Transverse colon (tissue), 4 donors: ENCODE data around the gene RELB. TPM values are rescaled to one million over a fixed set of nuclear protein-coding genes. Genes with fewer than 3 reads are reported as not detected.

ENCODE experiments used
- DNase-seq: peaks from one replicate; pipeline ENCODE4 v3.0.0-alpha.2; 2019
- H3K27ac ChIP-seq, 4 donors: fragments of 200-600 bp; sonication (generic); 2 replicates each; pipeline ENCODE4 v1.5.1; 2016 to 2018; ENCODE audit warnings: inconsistent platforms in 4 of 4
- H3K27me3 ChIP-seq: fragments of 200-600 bp; sonication (generic); 2 replicates; pipeline ENCODE4 v1.5.1; 2017; ENCODE audit warnings: inconsistent platforms
- H3K36me3 ChIP-seq, 4 donors: fragments of 200-600 bp; sonication (generic); 2 replicates each; pipeline ENCODE4 v1.5.1; 2017 to 2019; ENCODE audit warnings: inconsistent platforms in 4 of 4
- H3K4me1 ChIP-seq, 4 donors: fragments of 200-600 bp; sonication (generic); 2 replicates each; pipeline ENCODE4 v1.5.1; 2017 to 2020; ENCODE audit warnings: inconsistent platforms in 4 of 4
- H3K4me3 ChIP-seq, 4 donors: fragments of 200-600 bp; sonication (generic); 1 replicate in 1 of 4; 2 replicates in 3 of 4; pipeline versions ENCODE4 v1.5.1 to v1.6.1; 2017 to 2019; ENCODE audit warnings: inconsistent platforms in 4 of 4
- H3K9me3 ChIP-seq, 2 donors: fragments of 200-600 bp; sonication (generic); 2 replicates each; pipeline ENCODE4 v1.5.1; 2017 to 2019; ENCODE audit warnings: inconsistent platforms in 2 of 2
- CTCF ChIP-seq, 5 experiments: fragments of 200-600 bp in 3 of 5; fragments of 450-650 bp in 2 of 5; sonication (generic) in 3 of 5; IDR thresholded peaks; 1 replicate in 2 of 5; 2 replicates in 3 of 5; pipeline ENCODE4 v1.5.1; 2016 to 2017; ENCODE audit warnings: antibody characterized with exemption in 5 of 5, inconsistent platforms in 3 of 5, mild to moderate bottlenecking in 2 of 5, moderate library complexity in 1 of 5
- EP300 ChIP-seq: sonication (generic); formaldehyde crosslinking; IDR thresholded peaks from one replicate; pipeline ENCODE4 v1.6.1; 2017; ENCODE audit warnings: antibody characterized with exemption, low read depth
- POLR2A ChIP-seq: fragments of 450-650 bp; IDR thresholded peaks from one replicate; pipeline ENCODE4 v1.6.1; 2016; ENCODE audit warnings: antibody characterized with exemption, mild to moderate bottlenecking, moderate library complexity
- POLR2AphosphoS5 ChIP-seq, 3 donors: sonication (generic); formaldehyde crosslinking; IDR thresholded peaks; one replicate each; pipeline ENCODE4 v1.6.1; 2016; ENCODE audit warnings: antibody characterized with exemption in 3 of 3
- WGBS, 2 donors: methylation state at CpG; one replicate each; pipeline ENCODE4 v1.1.5; 2018; ENCODE audit warnings: low coverage in 1 of 2; 5-methylcytosine and 5-hydroxymethylcytosine counted together
- in situ Hi-C, 4 donors: fragments of 200-750 bp; cut with MboI; loops; one replicate each; pipeline versions ENCODE4 v1.15.0 to v1.15.1; 2017; ENCODE audit warnings: low sequenced_read_pairs in 3 of 4, low pct_ligation_motif_present in 1 of 4, low pct_unique_long_range_greater_than_20kb in 1 of 4
- intact Hi-C: fragments of 100-400 bp; cut with DNase I; formaldehyde crosslinking; loops from one replicate; pipeline ENCODE4 v1.15.1; 2023; ENCODE audit warnings: low total_unique reads
- total RNA-seq, 4 donors: library from RNA; depleted of rRNA; stranded (reverse); fragments of >200 nt; gene quantifications; one replicate each; pipeline ENCODE4 v1.1.0, GENCODE V29; 2016

The RELB gene
- total RNA-seq, 4 donors from 2014 or later: 11.9 to 58.4 (median 34.8) TPM

GRCh38 chr19:44990459-44990858 lies 10.8 kb upstream of the RELB start:
- Histone ChIP-seq H3K36me3 (peaks cover 0 to 20% (median 6%) of the 10 kb centered on the region in 4 donors), H3K9me3 (no peaks in the 10 kb centered on the region), H3K27ac (no peak overlapping the region), H3K4me3 (no peak overlapping the region), H3K4me1 (no peaks in the 10 kb centered on the region), H3K27me3 (no peaks in the 10 kb centered on the region)
- TF ChIP-seq CTCF (IDR thresholded peaks at IDR 0.05): no peak
- no peak for TF ChIP-seq POLR2A
- TF ChIP-seq POLR2AphosphoS5 (IDR thresholded peaks at IDR 0.05): no peak
- no peak for TF ChIP-seq EP300
- DNase-seq: no peak
- intact Hi-C loops: no loop called here
- 89% methylated on average over 11 of the region's 14 CpGs; no CpG with 5 or more reads in 1 of the 2 donors for WGBS, 2 donors
- in situ Hi-C loops: no loop called here

- H3K27me3 ChIP-seq: no peaks in the 10 kb centered on the region
- WGBS, 2 donors: 80% methylated on average over 12 of the region's 12 CpGs; no CpG with 5 or more reads in 1 of the 2 donors
- DNase-seq: no peak
- no peaks in the 10 kb centered on the region for H3K4me1 ChIP-seq
- TF ChIP-seq POLR2A (no peak), CTCF (IDR thresholded peaks at IDR 0.05) (no peak)
- in situ Hi-C loops: no loop called here
- H3K4me3 ChIP-seq: no peak overlapping the region
- intact Hi-C loops: no loop called here
- peaks cover 0 to 20% (median 6%) of the 10 kb centered on the region in 4 donors for H3K36me3 ChIP-seq
- H3K9me3 ChIP-seq: no peaks in the 10 kb centered on the region
- H3K27ac ChIP-seq: no peak overlapping the region
Measured at GRCh38 chr19:44990966-44991365, 10.3 kb upstream of the RELB start.

- in situ Hi-C loops (no loop called here), intact Hi-C loops (no loop called here)
- H3K9me3 ChIP-seq: no peaks in the 10 kb centered on the region
- no peak overlapping the region for H3K4me3 ChIP-seq
- WGBS, 2 donors: 91% methylated on average over 44 of the region's 44 CpGs; no CpG with 5 or more reads in 1 of the 2 donors
- DNase-seq: no peak
- H3K27ac ChIP-seq: no peak overlapping the region
- H3K4me1 ChIP-seq: no peaks in the 10 kb centered on the region
- peaks cover 0 to 17% (median 6%) of the 10 kb centered on the region in 4 donors for H3K36me3 ChIP-seq
- TF ChIP-seq POLR2A (no peak), POLR2AphosphoS5 (IDR thresholded peaks at IDR 0.05) (no peak), CTCF (IDR thresholded peaks at IDR 0.05) (no peak), EP300 (no peak)
- H3K27me3 ChIP-seq: no peaks in the 10 kb centered on the region
Measured at GRCh38 chr19:44992336-44993163, 8.7 kb upstream of the RELB start.

GRCh38 chr19:44993526-44993925 lies 7.7 kb upstream of the RELB start:
- in situ Hi-C loops (no loop called here), intact Hi-C loops (no loop called here)
- Histone ChIP-seq H3K36me3 (peaks cover 0 to 17% (median 6%) of the 10 kb centered on the region in 4 donors), H3K27me3 (no peaks in the 10 kb centered on the region), H3K4me1 (no peaks in the 10 kb centered on the region), H3K4me3 (no peak overlapping the region), H3K9me3 (no peaks in the 10 kb centered on the region), H3K27ac (no peak overlapping the region)
- DNase-seq: no peak
- no peak for TF ChIP-seq POLR2AphosphoS5 (IDR thresholded peaks at IDR 0.05)
- no peak for TF ChIP-seq CTCF (IDR thresholded peaks at IDR 0.05)
- no peak for TF ChIP-seq EP300
- no peak for TF ChIP-seq POLR2A
- WGBS, 2 donors: 87 to 91% methylated on average over 6 of the region's 6 CpGs
